Measurements from ENCODE around the gene KCNJ1. TPM values are rescaled to one million over a fixed set of nuclear protein-coding genes. Genes with fewer than 3 reads are reported as not detected.

The KCNJ1 gene
- total RNA-seq, 2 experiments from 2014 or later: not detected

DNA sequence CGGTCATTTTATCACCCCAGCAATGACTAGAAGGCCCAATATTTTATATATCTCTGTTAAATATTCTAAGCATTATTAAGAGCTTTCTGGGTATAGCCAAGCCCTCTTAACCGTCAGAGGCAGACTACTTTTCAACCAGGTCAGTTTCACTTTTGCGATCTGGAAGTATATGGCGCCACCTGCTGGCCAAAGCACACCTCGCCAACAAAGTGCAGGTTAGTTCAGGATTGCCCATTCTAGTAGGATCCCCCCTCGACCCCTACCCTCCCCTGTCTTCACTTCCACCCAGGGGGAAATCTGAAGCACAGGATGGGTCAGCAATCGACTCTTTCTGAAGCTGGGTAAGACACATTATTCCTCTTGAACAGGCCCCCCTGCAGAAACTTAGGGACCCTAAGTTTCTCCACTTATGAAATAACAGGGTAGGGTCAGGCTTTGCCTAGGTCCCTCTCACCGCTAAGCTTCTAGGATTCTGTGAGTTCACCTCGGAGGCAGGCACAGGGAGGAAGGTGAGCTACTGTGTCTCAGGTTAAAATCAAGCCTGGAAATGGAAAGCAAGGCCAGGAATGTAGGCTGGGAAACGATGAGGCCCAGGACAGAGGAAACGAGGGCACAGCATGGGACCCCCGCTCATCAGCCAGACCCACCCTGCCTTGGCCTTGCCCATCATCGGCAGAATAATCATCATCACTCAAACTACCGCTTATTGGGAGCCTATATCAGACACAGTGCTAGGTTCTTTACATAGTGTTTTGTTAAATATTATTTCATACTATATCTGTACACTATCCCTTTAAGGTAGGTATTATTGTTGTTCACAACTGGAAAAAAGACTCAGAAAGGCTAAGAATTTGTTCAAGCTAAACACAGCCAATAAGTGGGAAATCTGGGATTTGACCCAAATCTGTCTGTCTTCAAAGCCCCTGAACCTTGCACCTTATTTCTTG lies 35.6 kb downstream of the KCNJ1 start:
- Mint-ChIP-seq H3K27me3 (no peaks in the 10 kb centered on the region), H3K4me3 (peak overlapping the region; percentile 60), H3K9me3 (no peaks in the 10 kb centered on the region), H3K36me3 (ENCODE audit: low read depth) (no peaks in the 10 kb centered on the region), H3K27ac (peak overlapping the region; percentile 85), H3K4me1 (peaks cover 31% of the 10 kb centered on the region)
- POLR2A ChIA-PET: no interaction called here
- DNase-seq: peak; percentile 90
- CTCF ChIA-PET: interaction anchor here (0.6 to 5.6 kb wide), 29 partner anchors 10 to 795 kb away, joined by 3 to 36 read pairs (median 4); no protein-coding TSS in a partner anchor

DNA sequence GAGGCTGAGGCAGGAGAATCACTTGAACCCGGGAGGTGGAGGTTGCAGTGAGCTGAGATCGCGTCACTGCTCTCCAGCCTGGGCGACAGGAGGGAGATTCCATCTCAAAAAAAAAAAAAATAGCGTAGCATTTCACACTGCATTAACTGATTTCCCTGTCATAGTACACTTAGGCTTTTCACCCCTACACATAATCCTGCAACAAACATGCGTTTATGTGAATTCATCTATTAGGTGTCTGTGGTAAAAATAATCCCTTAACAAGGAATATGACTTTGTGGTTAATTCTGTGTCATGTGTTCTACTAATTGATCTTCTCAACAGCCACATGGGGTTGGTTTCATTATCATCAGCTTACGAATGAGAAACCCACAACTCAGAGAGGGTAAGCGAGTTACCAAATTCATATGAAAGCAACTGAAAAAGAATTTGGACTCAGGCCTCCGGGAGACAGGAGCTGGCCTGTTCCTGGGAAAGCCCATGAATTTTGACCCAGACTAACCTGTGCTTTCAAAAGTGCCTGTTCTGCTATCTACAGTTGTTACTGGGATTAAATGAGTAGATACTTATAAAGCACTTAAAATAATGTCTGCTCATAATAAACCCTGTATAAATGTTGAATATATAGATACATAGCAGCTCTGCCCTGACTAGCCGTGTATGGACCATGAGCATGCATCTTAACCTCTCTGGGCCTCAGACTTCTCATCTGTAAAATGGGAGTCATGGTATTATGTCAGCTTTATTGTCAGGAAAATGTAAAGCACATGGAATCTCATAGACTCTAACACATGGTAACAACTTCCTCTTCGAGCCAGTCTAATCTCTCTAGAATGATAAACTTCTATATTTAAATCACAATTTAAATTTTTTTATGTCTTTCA lies 36.6 kb downstream of the KCNJ1 start:
- Mint-ChIP-seq H3K27ac (peak overlapping the region; percentile 85), H3K27me3 (no peaks in the 10 kb centered on the region), H3K4me1 (peaks cover 29% of the 10 kb centered on the region), H3K9me3 (no peaks in the 10 kb centered on the region), H3K36me3 (ENCODE audit: low read depth) (no peaks in the 10 kb centered on the region), H3K4me3 (peak overlapping the region; percentile 60)
- CTCF ChIA-PET: interaction anchor here (0.5 to 5.6 kb wide), 30 partner anchors 10 to 1805 kb away, joined by 3 to 36 read pairs (median 4); no protein-coding TSS in a partner anchor
- POLR2A ChIA-PET: no interaction called here
- DNase-seq: peak; percentile 24

- Mint-ChIP-seq H3K27me3 (no peaks in the 10 kb centered on the region), H3K27ac (no peak overlapping the region), H3K4me3 (no peak overlapping the region), H3K9me3 (no peaks in the 10 kb centered on the region), H3K36me3 (ENCODE audit: low read depth) (peaks cover 2% of the 10 kb centered on the region), H3K4me1 (peaks cover 29% of the 10 kb centered on the region)
- DNase-seq: no peak
- ChIA-PET POLR2A (interaction anchor here (0.6 kb wide), 1 partner anchor 43 kb away, joined by 6 read pairs; no protein-coding TSS in a partner anchor), CTCF (interaction anchor here (0.6 to 1.3 kb wide), 2 partner anchors 12 to 20 kb away, joined by 3 to 4 read pairs; no protein-coding TSS in a partner anchor)
Measured at GRCh38 chr11:128828350-128828749, 38.7 kb downstream of the KCNJ1 start.

- peaks cover 23% of the 10 kb centered on the region for H3K4me1 Mint-ChIP-seq
- no peak overlapping the region for H3K4me3 Mint-ChIP-seq
- H3K36me3 Mint-ChIP-seq (ENCODE audit: low read depth): peaks cover 3% of the 10 kb centered on the region
- no peaks in the 10 kb centered on the region for H3K27me3 Mint-ChIP-seq
- ChIA-PET CTCF (interaction anchor here (0.6 to 2.0 kb wide), 10 partner anchors 11 to 670 kb away, joined by 3 to 8 read pairs (median 3); no protein-coding TSS in a partner anchor), POLR2A (interaction anchor here (0.6 kb wide), 1 partner anchor 42 kb away, joined by 6 read pairs; no protein-coding TSS in a partner anchor)
- no peak overlapping the region for H3K27ac Mint-ChIP-seq
- no peaks in the 10 kb centered on the region for H3K9me3 Mint-ChIP-seq
- no peak for DNase-seq
Measured at GRCh38 chr11:128827191-128827893, 39.8 kb downstream of the KCNJ1 start.

DNA sequence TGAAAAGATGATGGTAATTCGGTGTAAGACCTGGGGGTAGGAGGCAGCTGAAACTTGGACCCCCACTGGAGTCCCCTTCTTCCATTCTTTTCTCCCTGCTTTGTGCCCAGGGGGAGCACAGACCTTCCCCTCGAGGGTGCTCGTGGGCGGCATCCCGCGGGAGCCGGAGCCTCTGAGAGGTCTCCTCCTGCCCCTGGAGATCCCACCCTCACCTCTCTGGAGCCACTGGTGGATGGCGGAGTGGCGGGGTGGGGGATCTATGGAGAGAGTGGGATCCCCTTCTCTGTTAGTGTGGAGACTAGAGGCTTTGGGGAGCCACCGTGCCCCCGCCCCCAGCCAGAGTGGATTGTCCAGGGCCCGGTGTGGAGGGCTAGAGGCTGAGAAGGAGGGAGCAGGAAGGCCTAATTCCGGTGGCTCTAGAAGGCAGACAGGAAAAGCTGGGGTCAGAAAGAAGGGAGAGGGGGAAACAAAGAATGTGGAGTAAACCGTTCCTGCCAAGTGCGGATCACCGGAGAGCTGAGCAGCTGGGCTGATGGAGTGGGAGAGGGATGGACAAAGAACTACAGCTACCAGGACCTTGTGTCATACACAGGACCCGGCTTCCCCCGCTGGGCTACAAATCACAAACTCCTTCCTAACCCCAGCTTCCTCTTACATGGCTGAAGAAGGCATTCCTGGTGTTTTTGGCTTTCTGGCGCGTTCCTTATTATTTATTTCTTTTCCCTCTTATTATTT lies 41.9 kb downstream of the KCNJ1 start:
- Mint-ChIP-seq H3K4me3 (no peak overlapping the region), H3K36me3 (ENCODE audit: low read depth) (peaks cover 3% of the 10 kb centered on the region), H3K27ac (no peak overlapping the region), H3K27me3 (no peaks in the 10 kb centered on the region), H3K9me3 (no peaks in the 10 kb centered on the region), H3K4me1 (peaks cover 7% of the 10 kb centered on the region)
- ChIA-PET POLR2A (no interaction called here), CTCF (interaction anchor here (2.0 kb wide), 1 partner anchor 653 kb away, joined by 5 read pairs; no protein-coding TSS in a partner anchor)
- no peak for DNase-seq

- ChIA-PET POLR2A (no interaction called here), CTCF (no interaction called here)
- Mint-ChIP-seq H3K36me3 (ENCODE audit: low read depth) (peaks cover 3% of the 10 kb centered on the region), H3K27me3 (no peaks in the 10 kb centered on the region), H3K4me1 (no peaks in the 10 kb centered on the region), H3K9me3 (no peaks in the 10 kb centered on the region), H3K27ac (no peak overlapping the region), H3K4me3 (no peak overlapping the region)
- no peak for DNase-seq
Measured at GRCh38 chr11:128824191-128825049, 42.7 kb downstream of the KCNJ1 start.

DNA sequence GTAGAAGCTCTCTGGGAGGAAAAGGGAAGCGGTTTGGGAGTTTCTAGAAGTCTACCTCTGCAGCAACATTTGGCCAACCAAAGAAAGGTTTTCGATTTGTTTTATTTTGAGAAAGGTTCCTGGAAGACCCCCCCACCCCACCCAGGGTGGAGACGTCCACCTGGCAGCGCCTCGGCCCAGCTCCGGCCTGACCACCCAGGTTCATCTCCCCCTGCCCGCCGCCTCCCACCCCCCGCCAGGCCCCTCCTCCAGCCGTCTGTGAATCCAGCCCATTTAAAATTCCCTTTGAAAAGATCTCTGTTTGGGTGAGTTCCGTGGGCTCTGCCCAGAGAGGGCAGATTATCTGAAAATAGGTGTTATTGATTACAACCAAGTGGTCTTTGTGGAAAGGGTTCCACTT lies 43.3 kb downstream of the KCNJ1 start:
- H3K27me3 Mint-ChIP-seq: no peaks in the 10 kb centered on the region

GRCh38 chr11:128822130-128822529 lies 45.0 kb downstream of the KCNJ1 start:
- POLR2A ChIA-PET: no interaction called here
- DNase-seq: no peak
- no peak overlapping the region for H3K4me3 Mint-ChIP-seq
- H3K36me3 Mint-ChIP-seq (ENCODE audit: low read depth): peaks cover 10% of the 10 kb centered on the region
- H3K27ac Mint-ChIP-seq: no peak overlapping the region
- H3K4me1 Mint-ChIP-seq: no peaks in the 10 kb centered on the region
- H3K9me3 Mint-ChIP-seq: no peaks in the 10 kb centered on the region
- H3K27me3 Mint-ChIP-seq: no peaks in the 10 kb centered on the region
- CTCF ChIA-PET: interaction anchor here (1.9 kb wide), 1 partner anchor 9 kb away, joined by 8 read pairs; no protein-coding TSS in a partner anchor

More for the DNA sequence above, 43.3 kb downstream of the KCNJ1 start:
- no peak overlapping the region for H3K4me3 Mint-ChIP-seq
- no peaks in the 10 kb centered on the region for H3K9me3 Mint-ChIP-seq
- ChIA-PET CTCF (no interaction called here), POLR2A (no interaction called here)
- DNase-seq: no peak
- peaks cover 3% of the 10 kb centered on the region for H3K36me3 Mint-ChIP-seq (ENCODE audit: low read depth)
- H3K4me1 Mint-ChIP-seq: no peaks in the 10 kb centered on the region
- peak overlapping the region; percentile 9 for H3K27ac Mint-ChIP-seq

- Mint-ChIP-seq H3K36me3 (ENCODE audit: low read depth) (peaks cover 12% of the 10 kb centered on the region), H3K4me1 (no peaks in the 10 kb centered on the region), H3K27me3 (no peaks in the 10 kb centered on the region), H3K4me3 (no peak overlapping the region), H3K27ac (no peak overlapping the region), H3K9me3 (no peaks in the 10 kb centered on the region)
- DNase-seq: no peak
- ChIA-PET POLR2A (no interaction called here), CTCF (interaction anchor here (1.9 kb wide), 1 partner anchor 9 kb away, joined by 8 read pairs; no protein-coding TSS in a partner anchor)
Measured at GRCh38 chr11:128821556-128821955, 45.5 kb downstream of the KCNJ1 start.

DNA sequence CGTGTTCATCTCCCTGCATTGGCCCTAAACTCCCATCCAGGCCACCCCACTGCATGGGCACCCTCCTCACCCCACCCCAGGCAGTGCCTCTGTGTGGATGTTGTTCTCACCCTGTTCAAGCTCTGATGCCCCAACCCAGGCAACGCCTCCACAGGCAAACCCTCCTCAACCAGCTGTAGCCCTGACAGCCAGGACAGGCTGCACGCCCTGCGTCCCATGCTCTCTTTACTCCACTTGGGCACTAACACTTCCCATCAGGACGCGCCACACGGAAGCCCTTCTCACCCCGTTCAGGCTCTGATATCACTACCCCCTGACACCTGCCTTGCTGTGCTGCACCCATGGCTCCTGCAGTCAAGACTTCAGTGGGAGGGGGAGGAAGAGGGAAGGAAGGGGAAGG lies 47.9 kb downstream of the KCNJ1 start:
- POLR2A ChIA-PET: no interaction called here
- Mint-ChIP-seq H3K4me3 (no peak overlapping the region), H3K27me3 (no peaks in the 10 kb centered on the region), H3K4me1 (no peaks in the 10 kb centered on the region), H3K27ac (peak overlapping the region; percentile 6), H3K9me3 (no peaks in the 10 kb centered on the region), H3K36me3 (ENCODE audit: low read depth) (peaks cover 15% of the 10 kb centered on the region)
- DNase-seq: no peak
- CTCF ChIA-PET: no interaction called here

Measured in activated CD4-positive, alpha-beta T cell treated with anti-CD3 and anti-CD28 coated beads, Interleukin-2, amount 10 ng/mL, durations not matched to agents 7 days and 5 days (primary cell).